Activated CD4-positive, alpha-beta T cell treated with anti-CD3 and anti-CD28 coated beads for 4 hours (primary cell): ENCODE measurements around the gene HOXA11.

Source experiments
- DNase-seq, 2 donors: peaks; one replicate each; pipeline ENCODE4 v3.0.0-alpha.2; 2020

The HOXA11 gene

DNA sequence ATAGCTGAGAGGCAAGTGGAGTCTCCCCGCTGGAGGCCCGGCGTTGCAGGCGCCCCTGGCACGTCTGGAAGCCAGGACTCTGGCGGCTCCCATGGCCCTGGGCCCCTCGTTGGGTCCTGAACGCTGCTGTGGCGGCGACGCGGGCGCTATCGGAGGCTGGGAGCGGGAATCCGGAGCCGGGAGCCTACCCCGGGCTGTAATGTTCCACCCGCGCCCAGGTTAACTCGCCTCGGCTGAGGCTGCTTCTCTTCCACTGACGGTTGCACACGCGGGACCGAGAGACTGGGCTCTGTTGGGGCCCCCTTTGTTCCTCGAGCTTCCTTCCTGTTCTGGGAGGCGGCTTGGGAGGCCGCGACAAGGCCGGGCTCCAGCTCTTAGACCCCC lies 40.3 kb downstream of the HOXA11 start:
- DNase-seq, result no peak

DNA sequence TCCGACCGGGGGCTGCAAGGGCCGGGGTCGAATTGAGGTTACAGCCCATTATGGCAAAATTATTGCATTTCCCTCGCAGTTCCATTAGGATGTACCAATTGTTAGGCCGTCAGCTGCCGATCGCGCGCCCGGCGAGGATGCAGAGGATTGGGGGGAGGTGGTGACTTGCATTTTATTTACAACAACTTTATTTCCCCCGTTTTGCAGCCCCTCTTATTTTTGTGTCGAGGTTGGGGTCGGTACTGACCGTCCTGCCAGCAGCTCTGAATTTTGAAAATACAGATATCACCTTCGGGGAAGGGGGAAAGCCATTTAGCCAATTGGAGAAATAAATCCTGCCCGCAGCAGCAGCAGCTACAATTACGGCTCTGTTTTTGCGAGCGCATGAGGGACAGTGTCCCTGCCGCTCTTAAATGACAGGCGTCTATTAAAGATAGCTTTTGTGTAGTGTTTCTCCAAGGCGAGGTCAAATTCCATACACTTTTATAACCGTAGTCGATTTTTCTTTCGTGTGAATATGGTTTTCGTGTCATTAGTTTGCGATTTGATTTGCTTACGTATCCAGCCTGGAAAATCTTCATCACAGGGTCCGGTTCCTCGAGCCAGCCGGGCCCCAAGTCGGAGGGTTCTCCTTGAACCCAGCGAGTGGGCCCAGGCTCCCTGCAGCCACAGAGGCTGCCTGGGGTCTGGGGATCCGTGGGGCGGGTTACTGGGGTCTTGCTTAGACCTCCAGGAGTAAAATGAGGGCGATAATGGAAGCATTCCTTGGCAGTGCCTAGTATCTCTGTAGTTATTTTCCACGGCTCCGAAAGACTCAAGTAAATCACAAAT lies 40.9 kb downstream of the HOXA11 start:
- no peak for DNase-seq

DNA sequence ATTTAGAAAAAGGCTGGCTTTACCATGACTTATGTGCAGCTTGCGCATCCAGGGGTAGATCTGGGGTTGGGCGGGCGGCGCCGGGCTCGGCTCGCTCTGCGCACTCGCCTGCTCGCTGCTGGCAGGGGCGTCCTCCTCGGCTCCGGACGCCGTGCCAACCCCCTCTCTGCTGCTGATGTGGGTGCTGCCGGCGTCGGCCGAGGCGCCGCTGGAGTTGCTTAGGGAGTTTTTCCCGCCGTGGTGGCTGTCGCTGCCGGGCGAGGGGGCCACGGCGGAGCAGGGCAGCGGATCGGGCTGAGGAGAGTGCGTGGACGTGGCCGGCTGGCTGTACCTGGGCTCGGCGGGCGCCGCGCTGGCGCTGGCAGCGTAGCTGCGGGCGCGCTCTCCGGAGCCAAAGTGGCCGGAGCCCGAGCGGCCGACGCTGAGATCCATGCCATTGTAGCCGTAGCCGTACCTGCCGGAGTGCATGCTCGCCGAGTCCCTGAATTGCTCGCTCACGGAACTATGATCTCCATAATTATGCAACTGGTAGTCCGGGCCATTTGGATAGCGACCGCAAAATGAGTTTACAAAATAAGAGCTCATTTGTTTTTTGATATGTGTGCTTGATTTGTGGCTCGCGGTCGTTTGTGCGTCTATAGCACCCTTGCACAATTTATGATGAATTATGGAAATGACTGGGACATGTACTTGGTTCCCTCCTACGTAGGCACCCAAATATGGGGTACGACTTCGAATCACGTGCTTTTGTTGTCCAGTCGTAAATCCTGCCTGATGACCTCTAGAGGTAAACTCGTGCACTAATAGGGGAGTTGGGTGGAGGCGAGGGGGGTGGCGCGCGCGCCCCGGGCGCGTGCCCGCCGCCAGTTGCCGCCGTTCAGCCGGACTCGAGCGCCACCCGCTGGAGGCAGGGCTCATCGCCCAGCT lies 41.7 kb downstream of the HOXA11 start, which contains the start of gene HOXA5:
TSS of gene HOXA5 (minus strand) at position 659 of the 927 bp plus-strand sequence. CDS start at position 585, 74 bp downstream.
- no peak for DNase-seq

DNA sequence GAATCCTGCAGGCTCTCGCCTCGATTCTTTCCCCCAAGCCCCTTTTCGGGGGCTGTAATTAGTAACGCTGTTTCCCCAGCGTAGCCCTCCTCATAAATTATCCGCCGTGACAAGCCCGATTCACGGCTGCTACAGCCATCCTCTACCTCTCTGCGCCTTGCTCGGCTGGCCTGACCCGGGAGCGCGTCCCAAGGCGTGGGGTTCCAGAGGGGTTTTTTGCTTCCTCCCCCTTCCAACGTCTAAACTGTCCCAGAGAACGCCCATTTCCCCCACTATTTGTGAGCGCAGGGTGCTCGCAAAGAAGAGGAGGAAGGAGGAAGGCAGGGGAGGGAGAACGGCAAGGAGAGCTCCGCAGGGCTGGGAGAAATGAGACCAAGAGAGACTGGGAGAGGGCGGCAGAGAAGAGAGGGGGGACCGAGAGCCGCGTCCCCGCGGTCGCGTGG lies 42.4 kb downstream of the HOXA11 start:
- DNase-seq, result no peak

DNA sequence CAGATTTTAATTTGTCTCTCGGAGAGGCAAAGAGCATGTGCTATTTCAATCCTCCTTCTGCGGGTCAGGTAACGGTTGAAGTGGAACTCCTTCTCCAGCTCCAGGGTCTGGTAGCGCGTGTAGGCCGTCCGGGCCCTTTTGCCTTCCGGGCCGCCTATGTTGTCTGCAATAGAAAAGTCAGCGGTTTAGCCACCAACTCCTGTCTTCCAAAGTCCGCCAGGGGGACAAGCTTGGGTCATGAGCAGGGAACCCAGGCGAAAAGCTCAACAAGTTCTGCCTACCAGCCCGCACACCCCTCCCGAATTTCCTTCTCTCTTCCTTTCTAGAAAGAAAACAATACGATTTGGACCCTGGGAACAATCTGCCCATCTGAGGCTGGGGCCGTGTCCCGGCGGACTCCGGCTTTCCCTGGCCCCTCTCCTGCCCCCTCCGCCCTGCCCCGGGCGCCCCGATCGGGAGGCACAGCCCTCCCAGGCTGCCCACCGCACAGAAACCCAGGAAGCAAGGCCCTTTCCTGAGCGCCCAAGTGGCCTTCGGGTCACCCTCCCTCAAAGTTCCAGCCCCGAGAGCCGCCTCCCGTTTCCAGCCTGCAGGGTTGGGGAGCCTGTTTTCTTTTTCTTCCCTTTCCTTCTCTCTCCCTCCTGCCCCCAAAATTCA lies 43.0 kb downstream of the HOXA11 start:
- no peak for DNase-seq

DNA sequence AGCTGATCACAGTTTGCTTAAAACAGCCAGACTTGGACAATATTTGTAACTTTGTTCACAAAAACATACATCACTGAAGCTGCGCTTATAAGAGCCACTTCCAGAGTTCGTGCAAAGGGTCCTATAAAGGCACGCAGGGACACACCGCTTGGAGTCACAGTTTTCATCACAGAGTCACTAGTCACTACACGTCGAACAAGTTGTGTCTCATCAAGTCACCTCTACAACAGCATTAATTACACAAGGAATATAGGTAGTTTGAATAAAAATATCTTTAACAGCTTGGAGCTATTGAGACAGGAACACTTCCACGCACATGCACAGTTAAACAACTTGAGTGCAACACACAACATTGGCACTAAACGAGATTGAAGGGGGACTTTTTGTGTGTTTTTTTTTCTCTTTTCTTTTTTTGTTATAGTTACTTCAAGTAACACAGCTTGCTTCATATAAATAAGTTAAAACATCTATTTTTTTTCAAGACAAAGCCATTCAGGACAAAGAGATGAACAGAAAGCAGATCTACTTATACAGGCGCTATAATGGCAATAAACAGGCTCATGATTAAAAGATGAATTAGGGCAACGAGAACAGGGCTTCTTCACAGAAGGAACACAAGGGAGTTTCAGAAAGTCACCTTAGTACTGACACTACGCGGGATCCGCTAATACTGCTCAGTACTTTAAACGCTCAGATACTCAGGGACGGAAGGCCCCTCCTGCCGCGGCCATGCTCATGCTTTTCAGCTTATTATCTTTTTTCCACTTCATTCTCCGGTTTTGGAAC lies 43.7 kb downstream of the HOXA11 start:
- DNase-seq, result no peak

DNA sequence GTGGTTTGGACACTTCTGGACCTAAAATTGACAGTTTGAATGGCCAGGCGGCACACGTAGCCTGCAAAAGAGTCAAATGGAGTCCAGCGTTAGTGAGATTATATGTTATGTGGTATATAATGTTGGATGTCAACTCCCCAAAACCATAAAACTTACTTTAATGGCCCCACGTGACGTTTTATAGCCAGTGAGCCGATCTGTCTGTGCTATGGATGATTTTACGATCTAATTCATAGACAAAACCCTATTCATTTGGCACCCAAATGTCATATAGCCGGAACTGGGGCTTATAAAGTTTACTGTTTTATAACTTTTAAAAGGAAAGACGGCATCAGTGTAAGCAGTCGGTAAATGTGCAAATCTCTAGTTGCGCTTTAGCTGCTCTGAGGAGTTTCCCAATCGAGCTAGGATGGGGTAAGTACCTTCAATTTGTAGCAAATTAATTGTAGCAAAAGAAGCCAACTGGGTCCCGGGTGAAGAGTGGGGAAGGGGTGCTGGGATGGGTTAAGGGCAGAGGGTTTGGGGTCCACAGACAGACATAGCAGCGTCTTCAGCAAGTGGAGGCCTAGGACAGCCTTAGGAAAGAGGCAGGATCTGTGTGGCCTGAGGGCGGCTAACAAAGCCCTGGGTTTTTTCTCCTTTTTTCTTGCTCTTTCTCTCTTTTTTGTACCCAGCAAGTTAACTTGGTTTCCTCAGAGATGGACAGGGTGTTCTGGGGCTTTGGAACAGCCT lies 44.7 kb downstream of the HOXA11 start:
- DNase-seq, result no peak

DNA sequence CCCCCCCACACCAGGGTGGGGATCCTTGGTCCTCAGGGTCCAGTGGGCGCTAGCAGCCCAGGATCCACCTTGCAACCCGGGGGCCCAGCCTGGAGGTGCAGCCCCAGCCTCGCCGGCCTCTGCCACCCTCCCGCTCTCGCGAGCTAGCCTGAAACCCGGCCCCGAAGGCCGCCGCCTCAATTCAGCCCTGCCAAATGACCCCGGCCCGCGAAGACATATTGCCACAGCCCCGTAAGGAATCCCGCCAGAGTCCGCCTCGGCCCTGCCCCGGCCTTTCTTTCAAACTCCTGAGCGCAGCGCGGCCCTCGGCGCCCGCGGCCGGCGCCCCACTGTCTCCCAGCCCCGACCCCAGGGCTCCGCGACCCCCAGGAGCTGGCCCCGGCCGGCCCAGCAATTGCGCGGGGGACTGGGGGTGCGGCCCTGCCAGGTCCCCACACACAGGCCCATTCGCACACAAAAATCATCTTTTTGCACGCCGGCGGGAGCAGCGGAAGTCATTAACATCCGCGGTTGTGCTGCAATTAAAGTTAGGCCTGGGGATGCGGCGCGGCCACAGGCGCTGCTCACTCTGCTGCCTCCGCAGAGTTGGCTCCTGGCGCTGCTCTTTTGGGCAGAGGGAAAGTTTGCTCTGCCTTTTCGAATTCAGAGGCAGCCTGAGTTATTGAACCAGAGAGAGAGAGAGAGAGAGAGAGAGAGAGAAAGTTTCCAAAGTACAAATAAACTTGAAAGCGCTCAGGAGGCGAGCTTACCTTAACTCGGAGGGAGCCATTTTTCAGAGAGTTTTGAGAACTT lies 45.5 kb downstream of the HOXA11 start:
- no peak for DNase-seq

DNA sequence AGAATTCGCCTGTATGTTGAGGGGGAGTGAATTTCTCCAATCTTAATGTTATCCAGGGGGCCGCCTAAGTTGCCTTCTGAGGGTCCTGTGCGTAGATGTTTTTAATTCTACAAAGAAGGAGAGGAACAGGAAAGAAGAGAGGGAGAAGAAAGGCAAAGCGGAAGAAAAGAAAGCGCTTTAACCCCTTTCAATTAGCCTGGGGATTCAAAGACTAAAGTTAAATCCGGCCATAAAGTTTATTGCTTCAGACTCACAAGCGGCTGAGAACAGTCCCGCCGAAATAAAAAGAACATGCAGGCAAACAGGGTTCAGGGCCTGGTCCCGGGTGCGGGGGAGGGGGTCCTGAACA lies 46.1 kb downstream of the HOXA11 start:
- no peak for DNase-seq

DNA sequence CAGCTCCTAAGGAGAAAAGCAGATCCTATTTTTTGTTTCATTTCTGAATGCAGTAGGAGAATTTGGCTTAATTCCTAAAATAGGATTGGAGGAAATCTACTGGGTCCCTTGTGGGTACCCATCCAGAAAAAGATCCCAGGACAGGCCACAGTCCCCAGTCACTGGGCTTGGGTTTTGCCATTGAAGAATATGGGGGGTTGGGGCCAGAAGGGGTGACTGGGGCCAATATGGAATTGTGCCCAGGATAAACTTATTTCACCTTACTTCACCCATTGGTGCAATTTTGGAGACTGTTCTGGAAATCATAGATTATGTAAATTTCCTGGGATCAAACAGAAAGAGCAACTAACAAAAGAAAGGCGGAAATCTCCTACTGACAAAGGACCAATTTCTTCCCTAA lies 46.6 kb downstream of the HOXA11 start:
- no peak for DNase-seq

DNA sequence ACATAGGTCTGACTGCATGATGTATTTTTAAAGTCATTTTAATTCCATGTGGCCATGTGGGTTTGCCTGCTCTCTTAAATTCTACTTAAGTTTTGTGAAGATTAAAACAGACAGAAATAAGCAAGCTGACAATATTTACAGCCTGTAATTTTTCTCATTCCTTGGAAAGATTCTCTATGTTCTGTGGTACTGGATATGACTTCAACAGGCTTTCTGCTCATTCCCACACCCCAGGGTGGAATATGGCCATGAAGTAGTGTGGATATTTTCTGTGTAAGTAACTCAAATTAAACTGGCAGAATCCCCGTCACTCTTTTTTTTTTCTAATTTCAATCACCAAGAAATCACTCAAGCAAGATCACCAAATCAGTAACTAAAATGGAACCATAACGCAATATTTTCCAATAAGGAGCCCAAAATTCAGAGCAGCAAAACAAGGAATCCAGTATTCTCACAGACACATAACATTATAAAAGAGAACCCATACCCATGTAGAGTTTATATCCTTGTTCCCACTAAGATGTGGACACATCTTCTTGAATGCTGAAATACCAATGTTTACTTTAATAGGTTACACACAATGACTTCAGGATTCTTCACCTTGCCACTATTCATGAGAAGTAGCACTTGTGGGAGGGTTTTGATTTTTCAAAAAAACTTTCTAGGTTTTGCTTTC lies 47.3 kb downstream of the HOXA11 start:
- no peak for DNase-seq

DNA sequence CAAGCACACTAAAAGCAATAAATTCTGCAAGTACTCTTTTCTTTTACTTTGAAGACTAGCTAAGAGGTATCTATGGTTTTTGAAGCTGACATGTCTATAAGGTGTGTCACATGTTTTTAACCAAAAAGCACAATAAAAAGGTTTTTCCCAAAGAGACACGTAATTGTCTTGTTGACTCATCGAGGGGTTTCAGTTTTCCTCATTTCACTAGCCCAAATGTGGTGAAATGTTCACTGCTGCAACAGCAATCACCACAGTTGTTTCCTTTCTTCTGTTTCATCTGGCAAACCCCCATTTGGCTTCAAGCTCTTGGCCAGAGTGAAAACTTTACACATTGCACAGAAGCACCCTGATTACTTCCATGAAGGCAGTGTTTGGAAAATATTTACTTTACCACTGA lies 50.6 kb downstream of the HOXA11 start:
- no peak for DNase-seq

DNA sequence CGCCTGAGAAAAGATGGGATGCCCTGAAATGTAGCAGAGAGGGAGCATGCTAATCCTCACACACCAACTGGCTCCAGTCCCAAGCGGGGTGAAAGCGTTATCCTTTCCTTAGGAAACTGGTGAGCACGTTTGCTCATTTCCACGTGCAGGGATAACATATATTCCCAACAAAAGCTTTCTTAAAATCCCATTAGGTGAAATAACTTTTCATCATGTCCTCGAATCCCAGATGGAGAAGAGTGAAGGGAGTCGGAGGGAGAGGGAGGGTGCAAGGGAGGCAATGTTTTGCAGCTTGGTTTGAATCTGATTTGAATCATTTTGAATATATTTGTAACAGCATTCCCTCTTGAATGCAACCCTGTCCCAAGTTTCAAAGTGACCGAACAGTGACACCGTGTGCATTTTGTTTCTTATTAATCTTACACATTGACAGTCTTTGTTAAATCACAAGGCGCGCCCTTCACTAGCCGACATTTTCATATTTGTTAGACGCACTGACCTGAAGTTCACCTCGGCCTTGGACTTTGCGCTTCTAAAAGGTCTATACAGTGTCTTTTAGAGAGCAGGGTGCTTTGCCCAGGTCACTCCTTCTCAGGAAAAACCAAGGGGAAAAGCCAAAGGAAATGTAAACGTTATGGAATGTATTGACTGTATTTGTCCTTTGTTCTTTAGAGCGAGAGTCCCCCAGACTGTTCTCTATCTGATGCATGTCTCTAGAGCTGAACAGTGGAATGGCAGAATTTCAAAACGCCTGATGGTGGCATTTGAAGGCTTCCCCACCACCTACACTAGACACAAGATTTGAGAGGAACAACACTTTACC lies 51.4 kb downstream of the HOXA11 start:
- DNase-seq, result no peak

DNA sequence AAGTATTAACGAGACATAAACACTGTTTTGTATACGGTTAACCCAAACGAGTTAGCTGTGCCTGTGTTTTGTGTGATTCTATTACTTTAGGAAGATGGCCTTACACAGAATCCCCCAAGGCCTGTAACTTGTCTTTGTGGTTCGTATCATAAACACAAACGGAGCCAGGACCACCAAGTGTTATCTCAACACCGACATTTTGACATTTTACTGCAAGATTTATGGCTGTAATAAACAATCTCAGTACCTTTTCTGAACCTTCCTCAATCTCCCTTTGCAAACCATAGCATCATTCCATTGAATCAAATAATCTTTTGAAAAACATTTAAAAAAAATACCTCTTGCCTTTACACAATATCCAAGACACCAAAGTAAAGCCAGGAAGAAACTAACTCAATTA lies 52.1 kb downstream of the HOXA11 start:
- no peak for DNase-seq

DNA sequence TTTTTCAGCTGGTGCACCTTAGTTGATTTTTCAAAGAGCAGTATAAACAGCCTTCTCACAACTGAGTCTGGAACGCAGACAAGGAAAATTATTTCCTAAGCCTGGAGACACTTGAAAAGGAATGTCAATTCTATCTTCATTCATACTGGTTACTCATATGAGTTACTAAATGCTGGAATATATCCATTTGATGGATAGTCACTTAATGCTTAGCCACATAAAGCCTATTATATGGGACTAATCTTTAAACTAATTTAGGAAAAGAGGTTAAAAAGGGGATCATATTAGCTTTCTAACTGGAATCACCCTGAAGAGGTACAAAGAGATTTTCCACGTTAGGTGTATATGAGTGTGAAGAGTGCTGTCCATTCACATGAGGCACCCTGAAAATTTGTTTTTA lies 52.8 kb downstream of the HOXA11 start:
- DNase-seq, result no peak

DNA sequence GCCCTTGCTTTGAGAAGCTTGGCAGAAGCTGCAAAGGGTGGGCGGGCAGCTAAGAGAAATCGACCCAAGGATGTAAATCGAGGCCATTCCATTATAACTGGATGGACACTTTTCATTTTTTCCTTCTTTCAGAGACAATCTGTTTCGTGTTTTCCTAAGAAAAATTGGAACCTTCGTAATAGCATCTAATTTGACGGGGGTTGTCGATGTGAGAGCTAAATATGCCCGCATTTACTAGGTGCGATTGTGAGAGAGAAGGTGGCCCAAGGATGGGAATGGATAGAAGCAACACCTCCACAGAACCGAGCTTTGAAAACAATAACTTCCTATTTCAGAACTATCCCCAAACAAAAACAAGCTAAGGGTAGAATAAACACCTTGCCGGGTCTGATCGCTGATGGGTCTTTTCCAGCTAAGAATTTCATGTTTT lies 53.6 kb downstream of the HOXA11 start:
- DNase-seq, result no peak
